Kidney glomerular epithelial cell (primary cell): Measurements from ENCODE around the gene USP16.
"Not testable (repeated sequence)": the region's sequence is repeated elsewhere in the genome, so short reads cannot be mapped to it uniquely, and the experiment has no call there.

Experiments used
- DNase-seq: peaks from one replicate; lab custom pipeline; 2025; lab: John Stamatoyannopoulos, UW

The USP16 gene

DNA sequence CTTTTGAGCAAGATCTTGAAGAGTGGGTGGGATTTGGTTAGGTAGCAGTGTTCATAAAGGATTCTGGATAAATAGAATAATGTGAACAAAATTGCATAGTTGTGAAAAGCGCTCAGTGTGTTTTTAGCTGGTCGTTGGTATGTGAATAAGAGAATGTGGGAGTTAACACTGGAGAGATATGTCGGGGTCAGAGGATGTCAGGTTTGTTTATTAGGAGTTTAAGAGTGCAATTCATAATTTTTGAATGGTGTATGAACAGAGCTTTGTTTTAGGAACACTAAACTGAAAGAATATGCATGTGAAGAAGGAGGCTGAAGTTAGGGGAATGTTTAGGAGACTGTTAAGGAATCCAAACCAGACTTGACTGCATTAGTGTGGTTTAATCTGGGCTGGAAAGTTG, 9.4 kb downstream of the USP16 start:
- DNase-seq, result no peak

GRCh38 chr21:29034678-29035077, 10.2 kb downstream of the USP16 start:
- no peak for DNase-seq

GRCh38 chr21:29052224-29052623, 27.8 kb downstream of the USP16 start:
- DNase-seq, result no peak

DNA sequence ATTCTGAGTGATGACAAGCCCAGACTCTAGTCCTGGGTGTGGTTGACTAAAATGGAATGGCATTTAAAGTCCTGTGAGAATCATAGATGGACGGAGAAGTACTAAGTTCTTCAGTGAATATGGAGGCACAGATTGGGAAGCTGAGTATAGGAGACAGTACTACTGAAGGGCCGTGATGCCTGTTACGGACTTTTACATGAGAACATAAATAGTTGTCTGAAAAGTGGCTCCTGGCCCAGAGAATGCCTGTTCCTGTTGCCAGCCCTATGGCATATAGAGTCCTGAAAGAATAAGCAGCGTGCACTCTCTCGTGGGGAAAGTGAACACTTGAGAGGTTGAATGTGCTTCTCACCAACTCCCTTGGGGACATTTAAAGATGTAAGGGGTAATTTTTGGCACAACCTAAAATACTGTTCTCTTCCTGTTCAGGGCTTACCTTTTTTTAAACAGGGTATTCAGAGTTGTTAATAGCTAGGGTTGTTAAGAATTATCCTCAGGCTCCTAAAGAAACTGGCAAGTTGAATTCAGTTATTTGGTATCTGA, 28.6 kb downstream of the USP16 start:
- DNase-seq, result no peak

DNA sequence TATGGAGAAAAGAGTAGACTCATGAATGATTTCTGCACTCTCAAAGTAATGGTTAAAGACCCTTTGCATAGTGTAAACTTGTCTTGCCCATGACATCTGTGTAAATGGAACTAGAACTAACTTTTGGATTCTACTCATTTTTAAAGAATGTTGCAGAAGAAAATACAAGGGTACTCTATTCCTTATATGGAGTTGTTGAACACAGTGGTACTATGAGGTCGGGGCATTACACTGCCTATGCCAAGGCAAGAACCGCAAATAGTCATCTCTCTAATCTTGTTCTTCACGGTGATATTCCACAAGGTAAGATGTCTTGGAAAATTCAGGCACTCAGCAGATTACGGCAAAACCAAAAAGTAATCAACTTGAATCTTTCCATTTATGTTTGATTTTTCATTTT, 29.2 kb downstream of the USP16 start:
- DNase-seq, result no peak

- no peak for DNase-seq
Observed at GRCh38 chr21:29055080-29055479, 30.6 kb downstream of the USP16 start.

- no peak for DNase-seq
Observed at GRCh38 chr21:29056005-29056404, 31.5 kb downstream of the USP16 start.

DNA sequence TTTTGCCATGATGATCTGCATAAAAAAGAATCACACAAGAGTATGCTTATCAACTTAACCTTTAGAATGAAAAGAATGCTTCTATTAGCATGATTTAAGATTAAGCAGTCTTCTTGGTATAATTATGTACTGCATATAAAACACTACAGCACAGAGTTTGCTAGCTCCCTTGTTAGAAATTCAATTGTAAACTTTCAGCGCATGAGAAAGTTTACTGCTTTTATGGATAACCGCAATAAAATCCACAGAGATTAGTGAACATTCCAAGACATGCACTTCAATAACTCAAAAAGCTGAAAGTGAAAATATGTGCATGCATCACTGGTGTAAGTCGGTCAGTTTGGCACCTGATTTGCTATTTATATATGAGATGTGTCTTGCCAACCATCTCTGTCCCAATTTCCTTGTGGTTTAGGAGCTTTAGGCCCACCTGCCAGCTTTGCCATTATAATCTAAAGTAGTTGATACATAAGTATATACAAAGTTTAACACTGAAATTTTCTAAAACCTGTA, 32.1 kb downstream of the USP16 start:
- DNase-seq, result no peak

GRCh38 chr21:29064850-29065481, 40.5 kb downstream of the USP16 start:
- no peak for DNase-seq

DNA sequence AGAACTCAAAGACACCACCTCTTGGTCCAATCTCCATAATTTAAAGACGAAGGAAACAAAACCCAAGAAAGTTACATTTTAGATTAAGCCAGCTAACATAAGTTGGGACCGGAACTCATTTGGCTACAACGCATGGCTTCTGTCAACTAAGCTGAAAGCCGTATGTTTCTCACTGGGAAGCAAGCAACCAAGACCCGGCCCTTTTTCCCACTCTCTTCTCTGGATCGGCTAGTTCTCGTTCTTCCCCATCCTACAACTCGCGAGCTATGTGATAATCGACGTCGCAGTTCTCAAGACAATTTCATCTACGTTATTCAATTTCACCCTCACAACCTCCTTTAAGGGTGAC, 48.4 kb downstream of the USP16 start:
- no peak for DNase-seq

GRCh38 chr21:29073222-29074006, 48.9 kb downstream of the USP16 start, which contains the start of gene CCT8:
CCT8 (minus strand) TSS chr21:29073648; CDS start chr21:29073590, 58 bp downstream.
- peak; percentile 98 for DNase-seq

GRCh38 chr21:29074007-29074376, 49.5 kb downstream of the USP16 start:
- no peak for DNase-seq

- no peak for DNase-seq
Observed at GRCh38 chr21:29074783-29075182, 50.3 kb downstream of the USP16 start.

DNA sequence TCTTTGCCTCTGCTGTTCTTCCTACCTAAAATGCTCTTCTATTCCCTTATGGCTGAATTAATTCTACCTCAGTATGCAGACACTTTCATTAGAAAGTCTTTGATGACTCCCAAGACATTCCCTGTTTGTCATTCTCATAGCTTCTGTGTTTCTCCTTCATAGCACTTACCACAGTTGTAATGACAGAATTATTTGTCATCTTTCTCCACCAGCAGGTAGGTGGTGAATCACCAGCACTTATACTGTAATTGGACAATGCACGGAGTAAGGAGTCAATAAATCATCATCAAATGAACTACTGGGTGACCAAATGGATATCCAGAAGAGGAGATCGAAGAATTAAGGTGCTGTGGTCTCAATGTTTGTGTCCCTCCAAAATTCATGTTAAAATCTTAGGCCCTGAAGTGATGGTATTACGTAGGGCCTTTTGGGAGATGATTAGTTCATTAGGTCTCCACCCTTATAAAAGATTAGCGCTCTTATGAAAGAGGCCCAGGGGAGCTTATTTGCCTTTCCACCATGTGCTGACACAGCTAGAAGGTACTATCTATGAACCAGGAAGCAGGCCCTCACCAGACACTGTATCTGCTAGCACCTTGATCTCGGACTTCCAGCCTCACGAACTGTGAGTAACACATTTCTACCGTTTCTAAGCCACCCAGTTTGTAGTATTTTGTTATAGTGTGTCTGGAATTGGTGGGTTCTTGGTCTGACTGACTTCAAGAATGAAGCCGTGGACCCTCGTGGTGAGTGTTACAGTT, 51.4 kb downstream of the USP16 start:
- peak; percentile 57 for DNase-seq

DNA sequence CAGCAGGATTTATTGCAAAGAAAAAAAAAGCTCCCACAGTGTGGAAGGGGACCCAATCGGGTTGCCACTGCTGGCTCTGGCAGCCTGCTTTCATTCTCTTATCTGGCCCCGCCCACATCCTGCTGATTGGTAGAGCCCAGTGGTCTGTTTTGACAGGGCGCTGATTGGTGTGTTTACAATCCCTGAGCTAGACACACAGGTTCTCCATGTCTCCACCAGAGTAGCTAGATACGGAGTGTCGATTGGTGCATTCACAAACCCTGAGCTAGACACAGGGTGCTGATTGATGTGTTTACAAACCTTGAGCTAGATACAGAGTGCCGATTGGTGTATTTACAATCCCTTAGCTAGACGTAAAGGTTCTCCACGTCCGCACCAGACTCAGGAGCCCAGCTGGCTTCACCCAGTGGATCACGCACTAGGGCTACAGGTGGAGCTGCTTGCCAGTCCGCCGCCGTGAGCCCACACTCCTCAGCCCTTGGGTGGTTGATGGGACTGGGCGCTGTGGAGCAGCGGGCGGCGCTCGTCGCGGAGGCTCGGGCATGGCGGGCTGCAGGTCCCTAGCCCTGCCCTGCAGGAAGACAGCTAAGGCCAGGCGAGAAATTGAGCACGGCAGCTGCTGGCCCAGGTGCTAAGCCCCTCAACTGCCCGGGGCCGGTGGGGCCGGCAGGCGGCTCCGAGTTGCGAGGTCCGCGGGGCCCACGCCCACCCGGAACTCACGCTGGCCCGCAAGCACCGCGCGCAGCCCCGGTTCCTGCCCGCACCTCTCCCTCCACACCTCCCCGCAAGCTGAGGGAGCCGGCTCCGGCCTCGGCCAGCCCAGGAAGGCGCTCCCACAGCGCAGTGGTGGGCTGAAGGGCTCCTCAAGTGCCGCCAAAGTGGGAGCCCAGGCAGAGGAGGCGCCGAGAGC, 52.5 kb downstream of the USP16 start:
- not testable (repeated sequence) for DNase-seq

GRCh38 chr21:29077651-29078090, 53.2 kb downstream of the USP16 start:
- DNase-seq, result peak; percentile 37

DNA sequence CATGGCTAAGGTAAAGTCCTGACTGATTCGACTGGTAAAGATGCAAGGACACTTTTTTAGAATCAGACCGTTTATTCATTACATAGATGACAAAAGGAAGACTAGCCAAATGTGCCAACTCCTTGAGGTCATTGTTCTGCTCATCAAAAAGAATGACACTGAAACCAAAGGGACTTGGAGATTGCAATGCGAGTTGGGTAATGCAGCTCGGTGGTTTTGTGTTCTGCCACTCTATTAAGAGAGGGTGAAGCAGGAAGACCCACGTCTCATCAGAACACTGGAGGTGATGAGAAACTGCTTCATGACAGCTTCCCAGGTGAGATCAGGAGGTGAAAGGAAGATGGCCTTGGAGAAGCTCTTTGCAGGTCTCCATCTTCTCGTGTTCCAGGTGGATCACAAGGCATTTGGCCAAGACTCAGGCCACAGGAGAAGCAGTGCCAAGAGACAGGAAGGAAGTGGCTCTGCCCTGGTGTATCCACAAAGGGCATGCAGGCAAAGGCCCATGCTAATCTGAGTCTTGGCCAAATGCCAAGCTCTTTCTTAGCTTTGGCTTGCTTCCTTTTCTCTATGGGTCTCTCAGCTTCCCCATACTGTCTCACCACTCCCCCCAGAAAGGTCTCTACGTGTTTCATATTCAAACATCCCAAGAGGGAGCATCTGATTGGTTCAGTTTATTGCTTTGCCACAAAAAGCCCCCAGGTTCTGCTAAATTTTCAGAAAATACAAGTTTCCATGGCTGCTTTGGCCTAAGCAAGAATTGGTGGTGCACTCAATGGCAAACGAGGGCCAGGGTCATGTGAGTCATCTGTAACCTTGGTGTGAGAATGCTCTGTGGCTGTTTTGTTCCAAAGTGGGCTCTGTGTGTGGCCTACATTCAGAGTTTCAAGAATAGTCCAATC, 54.6 kb downstream of the USP16 start:
- no peak for DNase-seq

DNA sequence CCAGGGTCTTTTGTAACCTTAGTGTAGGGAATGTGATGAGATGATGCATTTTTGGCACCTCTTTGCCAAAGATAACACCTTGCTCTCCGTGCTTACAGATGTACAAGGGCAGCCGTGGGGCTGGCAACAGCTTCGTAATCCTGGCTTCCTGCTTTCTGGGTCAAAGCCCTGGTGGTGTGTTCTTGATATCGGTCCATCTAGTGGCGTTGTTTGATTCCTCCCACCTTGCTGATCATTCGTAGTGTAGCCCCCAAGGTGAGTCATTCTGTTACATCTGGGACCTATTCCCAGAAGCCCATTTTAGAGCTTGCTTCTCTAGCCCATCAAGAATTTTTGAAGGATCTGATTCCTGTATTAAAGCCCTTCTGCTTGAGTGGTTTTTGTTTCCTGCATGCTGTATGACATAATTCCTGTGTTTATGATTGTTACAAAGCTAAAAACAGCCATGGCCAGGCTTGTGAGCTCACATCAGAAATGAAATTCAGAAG, 56.0 kb downstream of the USP16 start:
- peak; percentile 63 for DNase-seq

GRCh38 chr21:29082046-29082815, 57.8 kb downstream of the USP16 start:
- DNase-seq, result no peak
